Neural progenitor cell (in vitro differentiated cells): ENCODE data around the gene RPS4Y1. TPM values are rescaled to one million over a fixed set of nuclear protein-coding genes. Genes with fewer than 3 reads are reported as not detected.

Source experiments
- DNase-seq: peaks from one replicate; pipeline ENCODE4 v3.0.0-alpha.2; 2016; ENCODE audit warnings: low spot score
- H2AFZ ChIP-seq: fragments of 200-600 bp; sonication (generic); replicated peaks from 2 replicates; pipeline ENCODE4 v1.6.1; 2016; ENCODE audit warnings: antibody characterized with exemption
- H3F3A ChIP-seq: fragments of 200-600 bp; sonication (generic); 2 replicates; pipeline ENCODE4 v1.6.1; 2016; ENCODE audit warnings: antibody characterized with exemption, low read depth
- H3K27ac ChIP-seq: fragments of 200-600 bp; sonication (generic); 2 replicates; pipeline ENCODE4 v1.5.1; 2016; ENCODE audit warnings: mild to moderate bottlenecking
- H3K27me3 ChIP-seq: fragments of 200-600 bp; sonication (generic); 2 replicates; pipeline ENCODE4 v1.6.1; 2016; ENCODE audit warnings: mild to moderate bottlenecking, moderate library complexity
- H3K36me3 ChIP-seq: fragments of 200-600 bp; sonication (generic); 2 replicates; pipeline ENCODE4 v1.5.1; 2016
- H3K4me1 ChIP-seq: fragments of 200-600 bp; sonication (generic); 2 replicates; pipeline ENCODE4 v1.6.1; 2016; ENCODE audit warnings: mixed run types
- H3K4me2 ChIP-seq: fragments of 200-600 bp; sonication (generic); 2 replicates; pipeline ENCODE4 v1.6.1; 2016
- H3K4me3 ChIP-seq: fragments of 200-600 bp; sonication (generic); 2 replicates; pipeline ENCODE4 v1.5.1; 2016
- H3K79me2 ChIP-seq: fragments of 200-600 bp; sonication (generic); 2 replicates; pipeline ENCODE4 v1.6.1; 2016; ENCODE audit warnings: low read depth
- H3K9ac ChIP-seq: fragments of 200-600 bp; sonication (generic); 2 replicates; pipeline ENCODE4 v1.6.1; 2016
- H3K9me3 ChIP-seq: fragments of 200-600 bp; sonication (generic); 2 replicates; pipeline ENCODE4 v1.5.1; 2016; ENCODE audit warnings: low read depth
- H4K20me1 ChIP-seq: fragments of 200-600 bp; sonication (generic); 2 replicates; pipeline ENCODE4 v1.6.1; 2016; ENCODE audit warnings: low read depth
- H3K27ac Mint-ChIP-seq: 3 replicates; pipeline ENCODE4 v1.8.0; 2021; ENCODE audit warnings: mixed read lengths
- H3K27me3 Mint-ChIP-seq: 2 replicates; pipeline ENCODE4 v1.8.0; 2022; ENCODE audit warnings: low read depth, mild to moderate bottlenecking, inconsistent platforms, moderate library complexity, mixed read lengths; ENCODE audit not compliant: insufficient read depth
- H3K36me3 Mint-ChIP-seq: 3 replicates; pipeline ENCODE4 v1.8.0; 2021; ENCODE audit warnings: mixed read lengths
- H3K4me1 Mint-ChIP-seq: 3 replicates; pipeline ENCODE4 v1.8.0; 2021; ENCODE audit warnings: mixed read lengths
- H3K4me3 Mint-ChIP-seq: 3 replicates; pipeline ENCODE4 v1.8.0; 2021; ENCODE audit warnings: mild to moderate bottlenecking, moderate library complexity, mixed read lengths
- H3K9me3 Mint-ChIP-seq: 3 replicates; pipeline ENCODE4 v1.8.0; 2020; ENCODE audit warnings: mixed read lengths
- CTCF ChIP-seq: fragments of 200-600 bp; sonication (generic); IDR thresholded peaks from 2 replicates; pipeline ENCODE4 v1.5.1; 2017; ENCODE audit warnings: antibody characterized with exemption, mild to moderate bottlenecking
- EZH2 ChIP-seq: fragments of 200-600 bp; sonication (generic); IDR thresholded peaks from 2 replicates; pipeline ENCODE4 v1.6.1; 2017; ENCODE audit warnings: antibody characterized with exemption, mild to moderate bottlenecking, moderate library complexity
- EZH2phosphoT487 ChIP-seq: fragments of 200-600 bp; sonication (generic); IDR thresholded peaks from 2 replicates; pipeline ENCODE4 v1.6.1; 2017; ENCODE audit warnings: antibody characterized with exemption
- total RNA-seq: library from RNA; depleted of rRNA; stranded (reverse); fragments of >200 nt; gene quantifications from 2 replicates; pipeline ENCODE4 v1.2.3, GENCODE V29; 2015; ENCODE audit warnings: low replicate concordance

Gene RPS4Y1
- total RNA-seq, 1 donor from 2014 or later = not detected

- Mint-ChIP-seq H3K4me3 (no peak overlapping the region), H3K27ac (no peak overlapping the region), H3K4me1 (no peaks in the 10 kb centered on the region), H3K36me3 (no peaks in the 10 kb centered on the region), H3K9me3 (no peaks in the 10 kb centered on the region), H3K27me3 (no peaks in the 10 kb centered on the region)
- DNase-seq = no peak
- H2AFZ ChIP-seq = no peak overlapping the region
- no peaks in the 10 kb centered on the region for H3F3A ChIP-seq
- no peaks in the 10 kb centered on the region for H3K36me3 ChIP-seq
- H3K4me1 ChIP-seq = no peaks in the 10 kb centered on the region
- H3K4me3 ChIP-seq = no peak overlapping the region
- H4K20me1 ChIP-seq = no peaks in the 10 kb centered on the region
- no peak overlapping the region for H3K9ac ChIP-seq
- no peaks in the 10 kb centered on the region for H3K9me3 ChIP-seq
- H3K27ac ChIP-seq = no peak overlapping the region
- H3K4me2 ChIP-seq = no peak overlapping the region
- H3K27me3 ChIP-seq = no peaks in the 10 kb centered on the region
- TF ChIP-seq EZH2phosphoT487 = no peak
- TF ChIP-seq CTCF = no peak
- TF ChIP-seq EZH2 = no peak
- no peaks in the 10 kb centered on the region for H3K79me2 ChIP-seq
These were observed 18.4 kb downstream of the RPS4Y1 start for GRCh38 chrY:2859782-2860181.

- Histone ChIP-seq H3K4me1 (no peaks in the 10 kb centered on the region), H3K9ac (no peak overlapping the region), H3K4me3 (no peak overlapping the region), H3K9me3 (no peaks in the 10 kb centered on the region), H3K27me3 (no peaks in the 10 kb centered on the region), H2AFZ (no peak overlapping the region), H4K20me1 (no peaks in the 10 kb centered on the region), H3F3A (no peaks in the 10 kb centered on the region), H3K4me2 (no peak overlapping the region), H3K36me3 (no peaks in the 10 kb centered on the region), H3K79me2 (no peaks in the 10 kb centered on the region), H3K27ac (no peak overlapping the region)
- Mint-ChIP-seq H3K27me3 (no peaks in the 10 kb centered on the region), H3K9me3 (no peaks in the 10 kb centered on the region), H3K4me3 (no peak overlapping the region), H3K36me3 (no peaks in the 10 kb centered on the region), H3K27ac (no peak overlapping the region), H3K4me1 (no peaks in the 10 kb centered on the region)
- TF ChIP-seq EZH2 = no peak
- TF ChIP-seq CTCF = no peak
- TF ChIP-seq EZH2phosphoT487 = no peak
- DNase-seq = no peak
These were observed 19.1 kb downstream of the RPS4Y1 start for GRCh38 chrY:2860511-2860910.

DNA sequence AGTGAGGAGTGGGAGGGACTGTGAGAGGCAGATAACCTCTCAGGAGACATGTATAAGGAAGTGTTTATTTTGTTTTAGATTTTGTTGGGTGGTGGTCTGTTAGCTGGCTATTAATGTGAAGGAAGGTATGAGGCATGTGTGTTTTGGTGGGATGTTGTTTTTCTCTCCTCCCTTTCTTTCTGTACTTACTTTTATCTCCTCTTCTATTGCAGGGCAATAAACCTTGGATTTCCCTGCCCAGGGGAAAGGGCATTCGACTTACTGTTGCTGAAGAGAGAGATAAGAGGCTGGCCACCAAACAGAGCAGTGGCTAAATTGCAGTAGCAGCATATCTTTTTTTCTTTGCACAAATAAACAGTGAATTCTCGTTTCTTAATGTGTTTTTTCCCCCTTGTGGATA lies 25.2 kb downstream of the RPS4Y1 start:
- Histone ChIP-seq H3K9ac (no peak overlapping the region), H4K20me1 (no peaks in the 10 kb centered on the region), H3F3A (no peaks in the 10 kb centered on the region), H3K27me3 (no peaks in the 10 kb centered on the region), H3K4me3 (no peak overlapping the region), H2AFZ (no peak overlapping the region), H3K9me3 (no peaks in the 10 kb centered on the region), H3K4me1 (no peaks in the 10 kb centered on the region), H3K4me2 (no peak overlapping the region), H3K79me2 (no peaks in the 10 kb centered on the region), H3K27ac (no peak overlapping the region), H3K36me3 (no peaks in the 10 kb centered on the region)
- TF ChIP-seq EZH2 (no peak), CTCF (no peak), EZH2phosphoT487 (no peak)
- Mint-ChIP-seq H3K27ac (no peak overlapping the region), H3K4me3 (no peak overlapping the region), H3K4me1 (no peaks in the 10 kb centered on the region), H3K9me3 (no peaks in the 10 kb centered on the region), H3K27me3 (no peaks in the 10 kb centered on the region), H3K36me3 (no peaks in the 10 kb centered on the region)
- no peak for DNase-seq
